IMR-90 (cell line): ENCODE results near the gene FBXL7. TPM values are rescaled to one million over a fixed set of nuclear protein-coding genes. Genes with fewer than 3 reads are reported as not detected.

ENCODE experiments used
- ATAC-seq: fragments of 200-7000 bp; cut with Tn5 transposase; 2 replicates; pipeline ENCODE4 v1.9.1; 2020; ENCODE audit warnings: low read depth, mild to moderate bottlenecking, moderate library complexity
- BruUV-seq: library from RNA; stranded (reverse); fragments of 400-500 nt; replicated peaks from 2 replicates; lab custom pipeline; 2021; lab: Mats Ljungman, UMichigan
- CTCF ChIA-PET: fragments of 300-600 bp; formaldehyde crosslinking; extraction: SDS; loops from one replicate; lab custom pipeline; 2021; ENCODE audit warnings: antibody characterized with exemption; lab: Yijun Ruan, JAX
- POLR2A ChIA-PET: fragments of 300-600 bp; sonication (Branson Sonifier 250); formaldehyde crosslinking; loops from one replicate; lab custom pipeline; 2022; ENCODE audit warnings: antibody characterized with exemption; ENCODE audit not compliant: unreplicated experiment; lab: Charles Lee
- DNase-seq: peaks from one replicate; pipeline ENCODE4 v3.0.0; 2013
- H2AFZ ChIP-seq: replicated peaks from 2 replicates; pipeline ENCODE3; 2013; ENCODE audit warnings: low read length, mild to moderate bottlenecking; ENCODE audit not compliant: poor library complexity
- H2AK5ac ChIP-seq: 2 replicates; pipeline ENCODE4 v1.6.1; 2013; ENCODE audit warnings: low read depth, low read length, inconsistent platforms
- H2AK9ac ChIP-seq: replicated peaks from 2 replicates; pipeline ENCODE3; 2013; ENCODE audit warnings: mild to moderate bottlenecking, low read depth, low read length, moderate library complexity; ENCODE audit not compliant: poor library complexity
- H2BK120ac ChIP-seq: 2 replicates; pipeline ENCODE4 v1.6.1; 2013; ENCODE audit warnings: low read depth, low read length, inconsistent platforms
- H2BK15ac ChIP-seq: 3 replicates; pipeline ENCODE4 v1.6.1; 2013; ENCODE audit warnings: low read depth, low read length, inconsistent platforms
- H2BK20ac ChIP-seq: 2 replicates; pipeline ENCODE4 v1.6.1; 2013; ENCODE audit warnings: low read depth, mild to moderate bottlenecking, inconsistent platforms, low read length, moderate library complexity
- H2BK5ac ChIP-seq: 2 replicates; pipeline ENCODE4 v1.6.1; 2013; ENCODE audit warnings: mild to moderate bottlenecking, low read depth, low read length, inconsistent platforms; ENCODE audit not compliant: poor library complexity, severe bottlenecking
- H3K14ac ChIP-seq: replicated peaks from 2 replicates; pipeline ENCODE4 v1.6.1; 2013; ENCODE audit warnings: low read depth, low read length, inconsistent platforms
- H3K18ac ChIP-seq: 2 replicates; pipeline ENCODE4 v1.6.1; 2013; ENCODE audit warnings: low read depth, low read length, control low read depth
- H3K23ac ChIP-seq: 2 replicates; pipeline ENCODE4 v1.6.1; 2013; ENCODE audit warnings: low read depth, low read length, inconsistent platforms
- H3K27ac ChIP-seq: 2 replicates; pipeline ENCODE4 v1.5.1; 2013; ENCODE audit warnings: mild to moderate bottlenecking, control low read depth, low read length; ENCODE audit not compliant: insufficient read depth
- H3K27me3 ChIP-seq: 2 replicates; pipeline ENCODE4 v1.6.1; 2013; ENCODE audit warnings: low read length; ENCODE audit not compliant: control insufficient read depth, insufficient read depth
- H3K36me3 ChIP-seq: 2 replicates; pipeline ENCODE4 v1.6.1; 2013; ENCODE audit warnings: low read length, mixed read lengths; ENCODE audit not compliant: control insufficient read depth, insufficient read depth
- H3K4ac ChIP-seq: 2 replicates; pipeline ENCODE4 v1.6.1; 2013; ENCODE audit warnings: low read depth, low read length, inconsistent platforms
- H3K4me1 ChIP-seq: 2 replicates; pipeline ENCODE4 v1.6.1; 2013; ENCODE audit warnings: low read length, mixed read lengths; ENCODE audit not compliant: control insufficient read depth, insufficient read depth
- H3K4me2 ChIP-seq: 2 replicates; pipeline ENCODE4 v1.6.1; 2013; ENCODE audit warnings: low read depth, mild to moderate bottlenecking, control low read depth, low read length, moderate library complexity
- H3K4me3 ChIP-seq: 2 replicates; pipeline ENCODE4 v1.5.1; 2013; ENCODE audit warnings: low read depth, mild to moderate bottlenecking, control low read depth, low read length, moderate library complexity; ENCODE audit not compliant: insufficient read depth
- H3K56ac ChIP-seq: 2 replicates; pipeline ENCODE4 v1.6.1; 2013; ENCODE audit warnings: low read length, inconsistent platforms; ENCODE audit not compliant: insufficient read depth; ENCODE audit errors: extremely low read depth
- H3K79me1 ChIP-seq, 2 experiments: 2 replicates each; pipeline ENCODE4 v1.6.1; 2013; ENCODE audit warnings: low read length in 2 of 2, inconsistent platforms in 1 of 2, low read depth in 1 of 2
- H3K9ac ChIP-seq: 2 replicates; pipeline ENCODE4 v1.6.1; 2013; ENCODE audit warnings: low read depth, low read length, control low read depth
- H3K9me1 ChIP-seq: 2 replicates; pipeline ENCODE4 v1.6.1; 2013; ENCODE audit warnings: low read length, inconsistent platforms; ENCODE audit not compliant: insufficient read depth
- H3K9me3 ChIP-seq: 2 replicates; pipeline ENCODE4 v1.6.1; 2013; ENCODE audit warnings: low read length; ENCODE audit not compliant: control insufficient read depth, insufficient read depth
- H4K20me1 ChIP-seq: 2 replicates; pipeline ENCODE4 v1.6.1; 2013; ENCODE audit warnings: low read length, inconsistent platforms; ENCODE audit not compliant: insufficient read depth
- H4K5ac ChIP-seq: 2 replicates; pipeline ENCODE4 v1.6.1; 2013; ENCODE audit warnings: mild to moderate bottlenecking, low read depth, low read length, control low read depth
- H4K8ac ChIP-seq, 2 experiments: 2 replicates each; pipeline ENCODE4 v1.6.1; 2013; ENCODE audit warnings: low read depth in 2 of 2, low read length in 2 of 2, control low read depth in 1 of 2, inconsistent platforms in 1 of 2
- H4K91ac ChIP-seq: 2 replicates; pipeline ENCODE4 v1.6.1; 2013; ENCODE audit warnings: low read depth, low read length, inconsistent platforms; ENCODE audit not compliant: insufficient read depth
- CEBPB ChIP-seq: IDR thresholded peaks from 2 replicates; pipeline ENCODE4 v1.6.1; 2012; ENCODE audit warnings: low read depth, low read length, improper control_type of control experiment
- CHD1 ChIP-seq: IDR thresholded peaks from 2 replicates; pipeline ENCODE4 v1.6.1; 2012; ENCODE audit warnings: low read depth, low read length, improper control_type of control experiment
- CTCF ChIP-seq: conservative IDR thresholded peaks from 2 replicates; pipeline ENCODE4 v1.5.1; 2012; ENCODE audit warnings: mild to moderate bottlenecking, low read depth, low read length, improper control_type of control experiment
- FOS ChIP-seq: fragments of 150-350 bp; IDR thresholded peaks from 2 replicates; pipeline ENCODE4 v1.6.1; 2016; ENCODE audit warnings: low read depth, low read length
- MAFK ChIP-seq: IDR thresholded peaks from 2 replicates; pipeline ENCODE4 v1.6.1; 2012; ENCODE audit warnings: low read depth, low read length, improper control_type of control experiment
- MAZ ChIP-seq: IDR thresholded peaks from 2 replicates; pipeline ENCODE4 v1.6.1; 2012; ENCODE audit warnings: low read depth, mild to moderate bottlenecking, low read length, improper control_type of control experiment, moderate library complexity, borderline replicate concordance
- MXI1 ChIP-seq: IDR thresholded peaks from 2 replicates; pipeline ENCODE4 v1.6.1; 2012; ENCODE audit warnings: low read depth, mild to moderate bottlenecking, low read length, moderate library complexity, borderline replicate concordance
- NFE2L2 ChIP-seq: fragments of 150-350 bp; IDR thresholded peaks from 2 replicates; pipeline ENCODE4 v1.6.1; 2016; ENCODE audit warnings: low read depth, mild to moderate bottlenecking, low read length
- RAD21 ChIP-seq: IDR thresholded peaks from 2 replicates; pipeline ENCODE4 v1.6.1; 2012; ENCODE audit warnings: low read length, improper control_type of control experiment
- RCOR1 ChIP-seq: IDR thresholded peaks from 2 replicates; pipeline ENCODE4 v1.6.1; 2012; ENCODE audit warnings: mild to moderate bottlenecking, low read length, improper control_type of control experiment; ENCODE audit not compliant: insufficient replicate concordance
- RFX5 ChIP-seq: IDR thresholded peaks from 2 replicates; pipeline ENCODE4 v1.8.0; 2012; ENCODE audit warnings: low read depth, mild to moderate bottlenecking, low read length, moderate library complexity
- SMC3 ChIP-seq: fragments of 150-350 bp; IDR thresholded peaks from 2 replicates; pipeline ENCODE4 v1.6.1; 2016; ENCODE audit warnings: low read depth, mild to moderate bottlenecking, antibody characterized with exemption, low read length, moderate library complexity
- WGBS, 2 experiments: methylation state at CpG; one replicate each; pipeline versions ENCODE4 v1.1.5 to v1.1.7; 2013; ENCODE audit warnings: missing lambda C conversion rate in 2 of 2; ENCODE audit not compliant: insufficient read length in 1 of 2; ENCODE audit errors: extremely low coverage in 2 of 2; 5-methylcytosine and 5-hydroxymethylcytosine counted together
- dilution Hi-C: fragments of 300-500 bp; cut with HindIII; formaldehyde crosslinking; loops from one replicate; pipeline ENCODE4 v1.14.3; 2018; ENCODE audit warnings: low sequenced_read_pairs; ENCODE audit not compliant: unreplicated experiment
- in situ Hi-C: fragments of 300-500 bp; cut with MboI; formaldehyde crosslinking; loops from 3 replicates; pipeline ENCODE4 v1.14.3; 2019; ENCODE audit warnings: low sequenced_read_pairs, inconsistent platforms, mixed read lengths
- intact Hi-C: fragments of 100-400 bp; cut with micrococcal nuclease; formaldehyde crosslinking; loops from 2 replicates; pipeline ENCODE4 v1.10.0; 2022
- polyA plus RNA-seq, 3 experiments: library from polyadenylated mRNA; depleted of rRNA; stranded (reverse); fragments of >200 nt; gene quantifications; 2 replicates each; pipeline ENCODE4 v1.2.3, GENCODE V29; 2012; ENCODE audit warnings: low replicate concordance in 1 of 3
- total RNA-seq: library from RNA; depleted of rRNA; stranded (reverse); fragments of >200 nt; gene quantifications from 2 replicates; pipeline ENCODE4 v1.2.3, GENCODE V29; 2012
- TF ChIP-seq, protein P1 (sequence below): fragments of 150-350 bp; IDR thresholded peaks from 2 replicates; pipeline ENCODE4 v1.6.1; 2016; ENCODE audit warnings: low read depth, mild to moderate bottlenecking, low read length, moderate library complexity, borderline replicate concordance
- TF ChIP-seq, protein P2 (sequence below): fragments of 150-350 bp; IDR thresholded peaks from 2 replicates; pipeline ENCODE4 v1.6.1; 2017; ENCODE audit warnings: mild to moderate bottlenecking, antibody characterized with exemption, low read length, low read depth

Gene FBXL7
- total and polyA plus RNA-seq, 2 of the 4 experiments (the other 2 are of a cell fraction): 4.1 to 10.2 TPM

DNA sequence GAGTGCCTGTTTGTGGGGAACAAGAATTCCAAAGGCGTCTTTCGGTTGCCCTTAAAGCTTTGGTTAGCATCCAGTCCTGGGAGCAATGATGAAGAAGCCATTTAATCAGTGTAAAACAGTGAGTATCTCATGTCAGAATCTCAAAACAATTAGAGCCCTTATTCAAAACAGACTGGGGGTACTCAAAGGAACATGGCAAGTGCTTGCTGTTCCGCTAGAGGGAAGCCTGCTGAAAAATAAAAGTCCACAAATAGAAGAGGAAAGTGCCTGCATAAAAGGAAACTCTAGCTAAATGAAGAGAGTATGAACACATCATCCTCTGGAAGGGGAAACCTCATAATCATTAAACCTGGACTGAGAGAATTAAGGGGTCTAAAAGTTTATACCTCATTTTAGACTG lies 26.4 kb downstream of the FBXL7 start:
- ChIA-PET CTCF (no interaction called here), POLR2A (no interaction called here)
- ATAC-seq (no peak), DNase-seq (no peak)
- H2BK120ac ChIP-seq: no peak overlapping the region
- no peak overlapping the region for H4K5ac ChIP-seq
- H3K23ac ChIP-seq: no peak overlapping the region
- H3K9ac ChIP-seq: no peak overlapping the region
- no peak overlapping the region for H2BK5ac ChIP-seq
- no peak overlapping the region for H3K4me3 ChIP-seq
- no peak overlapping the region for H2BK15ac ChIP-seq
- intact Hi-C loops (no loop called here), dilution Hi-C loops (no loop called here), in situ Hi-C loops (no loop called here)
- peaks cover 22 to 37% of the 10 kb centered on the region in 2 experiments for H3K79me1 ChIP-seq
- no peaks in the 10 kb centered on the region for H3K27me3 ChIP-seq
- peaks cover 4% of the 10 kb centered on the region for H3K4me1 ChIP-seq
- H3K56ac ChIP-seq: no peak overlapping the region
- no peak overlapping the region for H3K4ac ChIP-seq
- H4K8ac ChIP-seq: no peak overlapping the region
- no TSS peak for BruUV-seq
- no peak overlapping the region for H2AK5ac ChIP-seq
- H3K18ac ChIP-seq: no peak overlapping the region
- H3K14ac ChIP-seq: no peak overlapping the region
- no peak overlapping the region for H2BK20ac ChIP-seq
- no CpG with 5 or more reads among the region's 3 CpGs for WGBS, 2 experiments
- no peaks in the 10 kb centered on the region for H3K9me3 ChIP-seq
- no peak overlapping the region for H2AFZ ChIP-seq
- H4K91ac ChIP-seq: no peak overlapping the region
- no peak overlapping the region for H2AK9ac ChIP-seq
- H3K36me3 ChIP-seq: peaks cover 3% of the 10 kb centered on the region; the same call in 1 of the 2 replicates
- H3K9me1 ChIP-seq: peaks cover 9% of the 10 kb centered on the region; the same call in 1 of the 2 replicates
- H3K27ac ChIP-seq: no peak overlapping the region
- peaks cover 6% of the 10 kb centered on the region; the same call in 1 of the 2 replicates for H4K20me1 ChIP-seq
- no peak overlapping the region for H3K4me2 ChIP-seq
- TF ChIP-seq RCOR1 (no peak), CEBPB (no peak), MAFK (no peak), SMC3 (no peak), RFX5 (no peak), MXI1 (no peak), CHD1 (no peak), MAZ (no peak), FOS (no peak), CTCF (no peak), RAD21 (no peak), NFE2L2 (no peak)
- TF ChIP-seq, protein P1, sequence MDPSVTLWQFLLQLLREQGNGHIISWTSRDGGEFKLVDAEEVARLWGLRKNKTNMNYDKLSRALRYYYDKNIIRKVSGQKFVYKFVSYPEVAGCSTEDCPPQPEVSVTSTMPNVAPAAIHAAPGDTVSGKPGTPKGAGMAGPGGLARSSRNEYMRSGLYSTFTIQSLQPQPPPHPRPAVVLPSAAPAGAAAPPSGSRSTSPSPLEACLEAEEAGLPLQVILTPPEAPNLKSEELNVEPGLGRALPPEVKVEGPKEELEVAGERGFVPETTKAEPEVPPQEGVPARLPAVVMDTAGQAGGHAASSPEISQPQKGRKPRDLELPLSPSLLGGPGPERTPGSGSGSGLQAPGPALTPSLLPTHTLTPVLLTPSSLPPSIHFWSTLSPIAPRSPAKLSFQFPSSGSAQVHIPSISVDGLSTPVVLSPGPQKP: no peak
- TF ChIP-seq, protein P2, sequence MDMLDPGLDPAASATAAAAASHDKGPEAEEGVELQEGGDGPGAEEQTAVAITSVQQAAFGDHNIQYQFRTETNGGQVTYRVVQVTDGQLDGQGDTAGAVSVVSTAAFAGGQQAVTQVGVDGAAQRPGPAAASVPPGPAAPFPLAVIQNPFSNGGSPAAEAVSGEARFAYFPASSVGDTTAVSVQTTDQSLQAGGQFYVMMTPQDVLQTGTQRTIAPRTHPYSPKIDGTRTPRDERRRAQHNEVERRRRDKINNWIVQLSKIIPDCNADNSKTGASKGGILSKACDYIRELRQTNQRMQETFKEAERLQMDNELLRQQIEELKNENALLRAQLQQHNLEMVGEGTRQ: no peak
